Activated naive CD8-positive, alpha-beta T cell (primary cell): ENCODE results near the gene CSNK1G3.

ENCODE experiments used
- H3K27ac Mint-ChIP-seq: one replicate; pipeline ENCODE4 v1.8.0; 2021; ENCODE audit warnings: mixed read lengths
- H3K27me3 Mint-ChIP-seq: one replicate; pipeline ENCODE4 v1.8.0; 2021; ENCODE audit warnings: mixed read lengths
- H3K36me3 Mint-ChIP-seq: one replicate; pipeline ENCODE4 v1.8.0; 2021; ENCODE audit warnings: mixed read lengths
- H3K4me1 Mint-ChIP-seq: one replicate; pipeline ENCODE4 v1.8.0; 2021; ENCODE audit warnings: low read depth, mixed read lengths
- H3K4me3 Mint-ChIP-seq: one replicate; pipeline ENCODE4 v1.8.0; 2021; ENCODE audit warnings: mild to moderate bottlenecking, mixed read lengths
- H3K9me3 Mint-ChIP-seq: one replicate; pipeline ENCODE4 v1.8.0; 2021; ENCODE audit warnings: low read depth, mixed read lengths

CSNK1G3 gene

GRCh38 chr5:123561230-123561629, 49.3 kb downstream of the CSNK1G3 start:
- Mint-ChIP-seq H3K4me3 (no peak overlapping the region), H3K36me3 (peaks cover 27% of the 10 kb centered on the region), H3K27me3 (no peaks in the 10 kb centered on the region), H3K4me1 (peaks cover 11% of the 10 kb centered on the region), H3K9me3 (peaks cover 8% of the 10 kb centered on the region), H3K27ac (no peak overlapping the region)

GRCh38 chr5:123571927-123572326, 60.0 kb downstream of the CSNK1G3 start:
- H3K4me3 Mint-ChIP-seq: no peak overlapping the region
- H3K9me3 Mint-ChIP-seq: no peaks in the 10 kb centered on the region
- peaks cover 11% of the 10 kb centered on the region for H3K36me3 Mint-ChIP-seq
- H3K27ac Mint-ChIP-seq: no peak overlapping the region
- H3K4me1 Mint-ChIP-seq: peaks cover 24% of the 10 kb centered on the region
- H3K27me3 Mint-ChIP-seq: no peaks in the 10 kb centered on the region

- H3K27ac Mint-ChIP-seq: no peak overlapping the region
- H3K4me1 Mint-ChIP-seq: no peaks in the 10 kb centered on the region
- no peaks in the 10 kb centered on the region for H3K9me3 Mint-ChIP-seq
- no peak overlapping the region for H3K4me3 Mint-ChIP-seq
- H3K27me3 Mint-ChIP-seq: no peaks in the 10 kb centered on the region
- peaks cover 17% of the 10 kb centered on the region for H3K36me3 Mint-ChIP-seq
Measured at GRCh38 chr5:123578390-123578789, 66.4 kb downstream of the CSNK1G3 start.

- H3K9me3 Mint-ChIP-seq: no peaks in the 10 kb centered on the region
- H3K4me1 Mint-ChIP-seq: no peaks in the 10 kb centered on the region
- H3K27me3 Mint-ChIP-seq: no peaks in the 10 kb centered on the region
- peaks cover 21% of the 10 kb centered on the region for H3K36me3 Mint-ChIP-seq
- H3K27ac Mint-ChIP-seq: no peak overlapping the region
- H3K4me3 Mint-ChIP-seq: no peak overlapping the region
Measured at GRCh38 chr5:123579410-123579809, 67.4 kb downstream of the CSNK1G3 start.

GRCh38 chr5:123582550-123583285, 70.7 kb downstream of the CSNK1G3 start:
- Mint-ChIP-seq H3K9me3 (no peaks in the 10 kb centered on the region), H3K36me3 (peaks cover 24% of the 10 kb centered on the region), H3K27ac (no peak overlapping the region), H3K4me1 (no peaks in the 10 kb centered on the region), H3K27me3 (no peaks in the 10 kb centered on the region), H3K4me3 (no peak overlapping the region)

GRCh38 chr5:123585871-123586270, 73.9 kb downstream of the CSNK1G3 start:
- Mint-ChIP-seq H3K36me3 (peaks cover 15% of the 10 kb centered on the region), H3K27ac (no peak overlapping the region), H3K4me1 (no peaks in the 10 kb centered on the region), H3K4me3 (no peak overlapping the region), H3K27me3 (no peaks in the 10 kb centered on the region), H3K9me3 (no peaks in the 10 kb centered on the region)

- no peaks in the 10 kb centered on the region for H3K27me3 Mint-ChIP-seq
- H3K9me3 Mint-ChIP-seq: no peaks in the 10 kb centered on the region
- H3K36me3 Mint-ChIP-seq: peaks cover 8% of the 10 kb centered on the region
Measured at GRCh38 chr5:123594434-123594833, 82.5 kb downstream of the CSNK1G3 start.

GRCh38 chr5:123597018-123597417, 85.0 kb downstream of the CSNK1G3 start:
- Mint-ChIP-seq H3K9me3 (no peaks in the 10 kb centered on the region), H3K4me3 (no peak overlapping the region), H3K36me3 (peaks cover 6% of the 10 kb centered on the region), H3K27me3 (no peaks in the 10 kb centered on the region), H3K27ac (no peak overlapping the region), H3K4me1 (peaks cover 7% of the 10 kb centered on the region)

More at GRCh38 chr5:123594434-123594833, 82.5 kb downstream of the CSNK1G3 start:
- Mint-ChIP-seq H3K4me3 (no peak overlapping the region), H3K27ac (no peak overlapping the region), H3K4me1 (peaks cover 4% of the 10 kb centered on the region)

GRCh38 chr5:123598028-123598689, 86.2 kb downstream of the CSNK1G3 start:
- no peak overlapping the region for H3K27ac Mint-ChIP-seq
- no peak overlapping the region for H3K4me3 Mint-ChIP-seq
- peaks cover 3% of the 10 kb centered on the region for H3K36me3 Mint-ChIP-seq
- H3K9me3 Mint-ChIP-seq: no peaks in the 10 kb centered on the region
- H3K27me3 Mint-ChIP-seq: no peaks in the 10 kb centered on the region
- peaks cover 7% of the 10 kb centered on the region for H3K4me1 Mint-ChIP-seq

GRCh38 chr5:123599171-123599570, 87.2 kb downstream of the CSNK1G3 start:
- Mint-ChIP-seq H3K4me1 (peaks cover 7% of the 10 kb centered on the region), H3K27me3 (no peaks in the 10 kb centered on the region), H3K27ac (no peak overlapping the region), H3K36me3 (peaks cover 6% of the 10 kb centered on the region), H3K9me3 (no peaks in the 10 kb centered on the region), H3K4me3 (no peak overlapping the region)

GRCh38 chr5:123601610-123602009, 89.6 kb downstream of the CSNK1G3 start:
- H3K4me1 Mint-ChIP-seq: peaks cover 7% of the 10 kb centered on the region

GRCh38 chr5:123605822-123606221, 93.8 kb downstream of the CSNK1G3 start:
- Mint-ChIP-seq H3K27ac (no peak overlapping the region), H3K27me3 (no peaks in the 10 kb centered on the region), H3K36me3 (peaks cover 3% of the 10 kb centered on the region), H3K4me3 (no peak overlapping the region), H3K4me1 (peaks cover 5% of the 10 kb centered on the region), H3K9me3 (no peaks in the 10 kb centered on the region)

More at GRCh38 chr5:123601610-123602009, 89.6 kb downstream of the CSNK1G3 start:
- no peak overlapping the region for H3K27ac Mint-ChIP-seq
- H3K4me3 Mint-ChIP-seq: no peak overlapping the region
- H3K9me3 Mint-ChIP-seq: no peaks in the 10 kb centered on the region
- H3K27me3 Mint-ChIP-seq: no peaks in the 10 kb centered on the region
- peaks cover 6% of the 10 kb centered on the region for H3K36me3 Mint-ChIP-seq

GRCh38 chr5:123610209-123610608, 98.2 kb downstream of the CSNK1G3 start:
- Mint-ChIP-seq H3K27ac (no peak overlapping the region), H3K9me3 (no peaks in the 10 kb centered on the region), H3K36me3 (no peaks in the 10 kb centered on the region)

GRCh38 chr5:123610665-123611405, 98.9 kb downstream of the CSNK1G3 start:
- H3K27ac Mint-ChIP-seq: no peak overlapping the region
- H3K36me3 Mint-ChIP-seq: no peaks in the 10 kb centered on the region
- peaks cover 2% of the 10 kb centered on the region for H3K4me1 Mint-ChIP-seq
- no peaks in the 10 kb centered on the region for H3K27me3 Mint-ChIP-seq
- H3K4me3 Mint-ChIP-seq: no peak overlapping the region
- no peaks in the 10 kb centered on the region for H3K9me3 Mint-ChIP-seq

More at GRCh38 chr5:123610209-123610608, 98.2 kb downstream of the CSNK1G3 start:
- Mint-ChIP-seq H3K27me3 (no peaks in the 10 kb centered on the region), H3K4me1 (peaks cover 2% of the 10 kb centered on the region), H3K4me3 (no peak overlapping the region)

GRCh38 chr5:123611406-123611709, 99.4 kb downstream of the CSNK1G3 start:
- Mint-ChIP-seq H3K27ac (no peak overlapping the region), H3K27me3 (no peaks in the 10 kb centered on the region)

More at GRCh38 chr5:123611406-123611709, 99.4 kb downstream of the CSNK1G3 start:
- H3K4me3 Mint-ChIP-seq: no peak overlapping the region
- no peaks in the 10 kb centered on the region for H3K36me3 Mint-ChIP-seq
- H3K4me1 Mint-ChIP-seq: peaks cover 2% of the 10 kb centered on the region
- no peaks in the 10 kb centered on the region for H3K9me3 Mint-ChIP-seq
